OCI-LY1 (cell line): ENCODE results near the gene TFDP2.
"Not testable (repeated sequence)": the region's sequence is repeated elsewhere in the genome, so short reads cannot be mapped to it uniquely, and the experiment has no call there.

Experiments
- H2AFZ ChIP-seq: fragments of 200-600 bp; sonication (generic), shearing (Covaris generic); 2 replicates; pipeline ENCODE4 v1.6.0; 2014; ENCODE audit warnings: antibody characterized with exemption, mild to moderate bottlenecking, low read length
- H3F3A ChIP-seq: fragments of 200-600 bp; sonication (generic), shearing (Covaris generic); 2 replicates; pipeline ENCODE4 v1.6.0; 2014; ENCODE audit warnings: mild to moderate bottlenecking, antibody characterized with exemption, low read length, moderate library complexity; ENCODE audit not compliant: insufficient read depth
- H3K27ac ChIP-seq: fragments of 200-600 bp; sonication (generic); 2 replicates; pipeline ENCODE4 v1.5.1; 2014; ENCODE audit warnings: low read length, mixed run types, mild to moderate bottlenecking, low read depth; ENCODE audit not compliant: poor library complexity, severe bottlenecking
- H3K27me3 ChIP-seq: fragments of 200-600 bp; sonication (generic); 2 replicates; pipeline ENCODE4 v1.6.0; 2014; ENCODE audit warnings: antibody characterized with exemption, mild to moderate bottlenecking, low read length, moderate library complexity; ENCODE audit not compliant: insufficient read depth
- H3K36me3 ChIP-seq: fragments of 200-600 bp; sonication (generic); 2 replicates; pipeline ENCODE4 v1.6.1; 2014; ENCODE audit warnings: mild to moderate bottlenecking, antibody characterized with exemption, low read length, moderate library complexity, mixed read lengths; ENCODE audit not compliant: insufficient read depth
- H3K4me1 ChIP-seq: fragments of 200-600 bp; sonication (generic); 2 replicates; pipeline ENCODE4 v1.5.1; 2014; ENCODE audit warnings: mild to moderate bottlenecking, low read length, moderate library complexity; ENCODE audit not compliant: insufficient read depth, severe bottlenecking
- H3K4me2 ChIP-seq: fragments of 200-600 bp; sonication (generic), shearing (Covaris generic); 2 replicates; pipeline ENCODE4 v1.6.1; 2014; ENCODE audit warnings: low read length
- H3K4me3 ChIP-seq: fragments of 200-600 bp; sonication (generic); 2 replicates; pipeline ENCODE4 v1.5.1; 2014; ENCODE audit warnings: low read length, low read depth, mild to moderate bottlenecking, mixed read lengths; ENCODE audit not compliant: poor library complexity, severe bottlenecking
- H3K79me2 ChIP-seq: fragments of 200-600 bp; shearing (Covaris generic); 2 replicates; pipeline ENCODE4 v1.6.1; 2016; ENCODE audit warnings: mixed run types, low read length, mixed read lengths; ENCODE audit not compliant: insufficient read depth
- H3K9ac ChIP-seq: fragments of 200-600 bp; sonication (generic), shearing (Covaris generic); 2 replicates; pipeline ENCODE4 v1.6.1; 2014; ENCODE audit warnings: mild to moderate bottlenecking, low read length, mixed read lengths
- H3K9me2 ChIP-seq: fragments of 200-600 bp; sonication (generic), shearing (Covaris generic); 2 replicates; pipeline ENCODE4 v1.6.1; 2014; ENCODE audit warnings: low read depth, mild to moderate bottlenecking, low read length, mixed read lengths
- H3K9me3 ChIP-seq: fragments of 200-600 bp; shearing (Covaris generic); 2 replicates; pipeline ENCODE4 v1.6.1; 2014; ENCODE audit warnings: low read length, mixed read lengths
- H4K20me1 ChIP-seq: fragments of 200-600 bp; sonication (generic), shearing (Covaris generic); 2 replicates; pipeline ENCODE4 v1.6.0; 2016; ENCODE audit warnings: mild to moderate bottlenecking, low read length; ENCODE audit not compliant: insufficient read depth
- EZH2 ChIP-seq: fragments of 200-600 bp; sonication (generic), shearing (Covaris generic); IDR thresholded peaks from 2 replicates; pipeline ENCODE4 v1.8.0; 2017; ENCODE audit warnings: borderline replicate concordance, mixed run types, mild to moderate bottlenecking, antibody characterized with exemption, low read length, moderate library complexity, mixed read lengths
- TF ChIP-seq, protein P1 (sequence below): fragments of 200-600 bp; sonication (generic), shearing (Covaris generic); IDR thresholded peaks from 2 replicates; pipeline ENCODE4 v1.5.1; 2017; ENCODE audit warnings: mild to moderate bottlenecking, antibody characterized with exemption, low read length, moderate library complexity, mixed read lengths

Gene TFDP2

DNA sequence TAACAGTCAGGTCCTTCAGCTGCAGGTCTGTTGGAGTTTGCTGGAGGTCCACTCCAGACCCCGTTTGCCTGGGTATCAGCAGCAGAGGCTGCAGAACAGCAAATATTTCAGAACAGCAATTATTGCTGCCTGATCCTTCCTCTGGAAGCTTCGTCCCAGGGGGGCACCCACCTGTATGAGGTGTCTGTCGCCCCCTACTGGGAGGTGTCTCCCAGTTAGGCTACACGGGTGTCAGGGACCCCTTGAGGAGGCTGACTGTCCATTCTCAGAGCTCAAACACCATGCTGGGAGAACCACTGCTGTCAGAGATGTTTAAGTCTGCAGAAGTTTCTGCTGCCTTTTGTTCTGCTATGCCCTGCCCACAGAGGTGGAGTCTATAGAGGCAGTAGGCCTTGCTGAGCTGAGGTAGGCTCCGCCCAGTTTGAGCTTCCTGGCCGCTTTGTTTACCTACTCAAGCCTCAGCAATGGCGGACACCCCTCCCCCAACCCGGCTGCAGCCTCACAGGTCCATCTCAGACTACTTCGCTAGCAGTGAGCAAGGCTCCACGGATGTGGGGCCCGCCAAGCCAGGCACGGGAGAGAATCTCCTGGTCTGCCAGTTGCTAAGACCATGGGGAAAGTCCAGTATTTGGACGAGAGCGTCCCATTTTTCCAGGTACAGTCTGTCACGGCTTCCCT lies 8.6 kb downstream of the TFDP2 start:
- peaks cover 23% of the 10 kb centered on the region for H3K4me1 ChIP-seq
- H2AFZ ChIP-seq, H3K4me3 ChIP-seq, H3K9ac ChIP-seq, H3K27me3 ChIP-seq, H3K4me2 ChIP-seq, H4K20me1 ChIP-seq, H3F3A ChIP-seq, H3K9me2 ChIP-seq, H3K27ac ChIP-seq: not testable (repeated sequence)
- peaks cover 58% of the 10 kb centered on the region for H3K79me2 ChIP-seq
- peaks cover 70% of the 10 kb centered on the region for H3K36me3 ChIP-seq
- TF ChIP-seq, protein P1, sequence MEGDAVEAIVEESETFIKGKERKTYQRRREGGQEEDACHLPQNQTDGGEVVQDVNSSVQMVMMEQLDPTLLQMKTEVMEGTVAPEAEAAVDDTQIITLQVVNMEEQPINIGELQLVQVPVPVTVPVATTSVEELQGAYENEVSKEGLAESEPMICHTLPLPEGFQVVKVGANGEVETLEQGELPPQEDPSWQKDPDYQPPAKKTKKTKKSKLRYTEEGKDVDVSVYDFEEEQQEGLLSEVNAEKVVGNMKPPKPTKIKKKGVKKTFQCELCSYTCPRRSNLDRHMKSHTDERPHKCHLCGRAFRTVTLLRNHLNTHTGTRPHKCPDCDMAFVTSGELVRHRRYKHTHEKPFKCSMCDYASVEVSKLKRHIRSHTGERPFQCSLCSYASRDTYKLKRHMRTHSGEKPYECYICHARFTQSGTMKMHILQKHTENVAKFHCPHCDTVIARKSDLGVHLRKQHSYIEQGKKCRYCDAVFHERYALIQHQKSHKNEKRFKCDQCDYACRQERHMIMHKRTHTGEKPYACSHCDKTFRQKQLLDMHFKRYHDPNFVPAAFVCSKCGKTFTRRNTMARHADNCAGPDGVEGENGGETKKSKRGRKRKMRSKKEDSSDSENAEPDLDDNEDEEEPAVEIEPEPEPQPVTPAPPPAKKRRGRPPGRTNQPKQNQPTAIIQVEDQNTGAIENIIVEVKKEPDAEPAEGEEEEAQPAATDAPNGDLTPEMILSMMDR = peak; percentile 33
- peaks cover 20% of the 10 kb centered on the region for H3K9me3 ChIP-seq

DNA sequence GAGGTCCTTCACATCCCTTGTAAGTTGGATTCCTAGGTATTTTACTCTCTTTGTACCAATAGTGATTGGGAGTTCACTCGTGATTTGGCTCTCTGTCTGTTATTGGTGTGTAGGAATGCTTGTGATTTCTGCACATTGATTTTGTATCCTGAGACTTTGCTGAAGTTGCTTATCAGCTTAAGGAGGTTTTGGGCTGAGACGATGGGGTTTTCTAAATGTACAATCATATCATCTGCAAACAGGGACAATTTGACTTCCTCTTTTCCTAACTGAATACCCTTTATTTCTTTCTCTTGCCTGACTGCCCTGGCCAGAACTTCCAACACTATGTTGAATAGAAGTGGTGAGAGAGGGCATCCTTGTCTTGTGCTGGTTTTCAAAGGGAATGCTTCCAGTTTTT lies 12.3 kb downstream of the TFDP2 start:
- H3K9me3 ChIP-seq = peaks cover 11% of the 10 kb centered on the region
- H3K9ac ChIP-seq, H3K4me2 ChIP-seq, H2AFZ ChIP-seq, H3K4me3 ChIP-seq, H3K9me2 ChIP-seq, H3K27ac ChIP-seq, H4K20me1 ChIP-seq, H3F3A ChIP-seq, H3K27me3 ChIP-seq: not testable (repeated sequence)
- peaks cover 12% of the 10 kb centered on the region for H3K4me1 ChIP-seq
- peaks cover 54% of the 10 kb centered on the region for H3K79me2 ChIP-seq
- H3K36me3 ChIP-seq = peaks cover 66% of the 10 kb centered on the region

DNA sequence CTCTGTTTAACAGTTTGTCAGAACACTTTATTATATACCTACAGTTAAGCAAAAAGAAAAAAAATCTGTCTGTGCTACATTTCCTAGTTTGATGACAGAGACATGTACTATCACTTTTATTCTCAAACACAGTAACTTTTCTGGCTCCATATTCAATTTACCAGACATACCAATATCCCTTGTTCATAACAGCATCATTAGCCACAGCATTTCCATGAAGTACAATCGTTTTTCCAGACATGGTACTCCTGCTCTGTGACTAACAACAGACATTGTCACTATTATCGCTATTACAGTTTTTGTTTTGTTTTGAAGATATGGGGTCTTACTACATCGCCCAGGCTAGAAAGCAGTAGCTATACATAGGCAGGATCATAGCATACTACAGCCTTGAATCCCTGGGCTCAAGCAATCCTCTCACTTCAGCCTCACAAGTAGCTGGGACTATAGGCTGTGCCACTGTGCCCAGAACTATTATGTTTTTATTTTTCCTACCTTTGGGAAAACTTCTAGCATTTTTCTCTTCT lies 14.5 kb downstream of the TFDP2 start:
- Histone ChIP-seq H2AFZ (no peak overlapping the region), H3K79me2 (peaks cover 57% of the 10 kb centered on the region), H3K9ac (no peak overlapping the region), H3K9me3 (no peaks in the 10 kb centered on the region), H4K20me1 (no peaks in the 10 kb centered on the region), H3F3A (no peaks in the 10 kb centered on the region; the same call in 1 of the 2 replicates), H3K4me1 (peaks cover 7% of the 10 kb centered on the region), H3K4me2 (no peak overlapping the region), H3K4me3 (no peak overlapping the region), H3K36me3 (peaks cover 66% of the 10 kb centered on the region), H3K27me3 (no peaks in the 10 kb centered on the region), H3K9me2 (no peaks in the 10 kb centered on the region), H3K27ac (peak overlapping the region; percentile 14)
- TF ChIP-seq EZH2 = no peak
- TF ChIP-seq, protein P1 = no peak
